HG02973 (cell line): ENCODE data around the gene UGGT2.
"Not testable (repeated sequence)": the region's sequence is repeated elsewhere in the genome, so short reads cannot be mapped to it uniquely, and the experiment has no call there.

Experiments used
- ATAC-seq: cut with Tn5 transposase; IDR thresholded peaks from one replicate; pipeline ENCODE4 v1.9.1; 2021; ENCODE audit warnings: moderate library complexity; ENCODE audit not compliant: unreplicated experiment

UGGT2 gene

GRCh38 chr13:96052656-96053002 lies 572 bp downstream of the UGGT2 start:
- ATAC-seq, result peak; percentile 71

- not testable (repeated sequence) for ATAC-seq
Measured at GRCh38 chr13:96051946-96052345, 1.3 kb downstream of the UGGT2 start.

GRCh38 chr13:96051491-96051890 lies 1.7 kb downstream of the UGGT2 start:
- ATAC-seq, result not testable (repeated sequence)

GRCh38 chr13:96050955-96051354 lies 2.2 kb downstream of the UGGT2 start:
- ATAC-seq, result not testable (repeated sequence)

GRCh38 chr13:96046449-96047126 lies 6.6 kb downstream of the UGGT2 start:
- not testable (repeated sequence) for ATAC-seq

GRCh38 chr13:96044238-96044637 lies 9.0 kb downstream of the UGGT2 start:
- ATAC-seq, result no peak

- no peak for ATAC-seq
Measured at GRCh38 chr13:96041326-96042110, 11.7 kb downstream of the UGGT2 start.

GRCh38 chr13:96036515-96036914 lies 16.7 kb downstream of the UGGT2 start:
- no peak for ATAC-seq

- ATAC-seq, result no peak
Measured at GRCh38 chr13:96034662-96035061, 18.5 kb downstream of the UGGT2 start.

GRCh38 chr13:96033220-96034015 lies 19.8 kb downstream of the UGGT2 start:
- no peak for ATAC-seq

GRCh38 chr13:96032717-96033116 lies 20.5 kb downstream of the UGGT2 start:
- ATAC-seq, result no peak

- ATAC-seq, result no peak
Measured at GRCh38 chr13:96029002-96029401, 24.2 kb downstream of the UGGT2 start.

GRCh38 chr13:96027496-96027895 lies 25.7 kb downstream of the UGGT2 start:
- ATAC-seq, result no peak

GRCh38 chr13:96025283-96025682 lies 27.9 kb downstream of the UGGT2 start:
- ATAC-seq, result no peak

GRCh38 chr13:96020931-96021330 lies 32.3 kb downstream of the UGGT2 start:
- no peak for ATAC-seq

- ATAC-seq, result peak; percentile 94
Measured at GRCh38 chr13:96020155-96020575, 33.0 kb downstream of the UGGT2 start.

- ATAC-seq, result no peak
Measured at GRCh38 chr13:96018135-96018534, 35.1 kb downstream of the UGGT2 start.

- no peak for ATAC-seq
Measured at GRCh38 chr13:96011291-96011872, 41.8 kb downstream of the UGGT2 start.

- no peak for ATAC-seq
Measured at GRCh38 chr13:96003304-96003703, 49.9 kb downstream of the UGGT2 start.

- no peak for ATAC-seq
Measured at GRCh38 chr13:96002322-96003131, 50.7 kb downstream of the UGGT2 start.
